ENCODE measurements around the gene SCAMP3.
A peak's percentile ranks its signal among the peaks of the same experiment; 100 is the strongest.
"Not testable (repeated sequence)": the region's sequence is repeated elsewhere in the genome, so short reads cannot be mapped to it uniquely, and the experiment has no call there.

The SCAMP3 gene

GRCh38 chr1:155254228-155254713, 7.9 kb downstream of the SCAMP3 start:
- no peak for DNase-seq

DNA sequence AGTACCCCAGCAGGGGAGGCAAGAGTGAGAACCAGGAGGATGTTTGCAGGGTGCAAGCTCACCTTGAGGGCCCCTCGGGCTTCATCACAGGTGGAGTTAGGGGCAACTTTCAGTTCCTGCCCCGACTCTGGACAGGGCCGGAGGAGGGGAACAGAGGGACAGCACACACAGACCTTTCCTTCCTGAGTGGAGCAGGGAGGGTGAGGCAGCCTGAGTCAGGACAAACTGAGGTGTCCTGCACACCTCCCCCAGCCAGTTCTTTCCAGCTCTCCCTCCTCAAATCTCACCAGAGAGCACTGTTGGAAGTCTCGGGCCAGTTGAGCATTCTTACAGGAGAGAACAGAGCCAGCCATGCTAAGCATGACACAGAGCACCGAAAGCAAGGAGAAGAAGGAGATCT, 8.4 kb downstream of the SCAMP3 start:
- no peak for DNase-seq

- DNase-seq: no peak
These were observed 9.0 kb downstream of the SCAMP3 start for GRCh38 chr1:155253208-155253607.

- no peak for DNase-seq
These were observed 10.6 kb downstream of the SCAMP3 start for GRCh38 chr1:155251566-155251965.

DNA sequence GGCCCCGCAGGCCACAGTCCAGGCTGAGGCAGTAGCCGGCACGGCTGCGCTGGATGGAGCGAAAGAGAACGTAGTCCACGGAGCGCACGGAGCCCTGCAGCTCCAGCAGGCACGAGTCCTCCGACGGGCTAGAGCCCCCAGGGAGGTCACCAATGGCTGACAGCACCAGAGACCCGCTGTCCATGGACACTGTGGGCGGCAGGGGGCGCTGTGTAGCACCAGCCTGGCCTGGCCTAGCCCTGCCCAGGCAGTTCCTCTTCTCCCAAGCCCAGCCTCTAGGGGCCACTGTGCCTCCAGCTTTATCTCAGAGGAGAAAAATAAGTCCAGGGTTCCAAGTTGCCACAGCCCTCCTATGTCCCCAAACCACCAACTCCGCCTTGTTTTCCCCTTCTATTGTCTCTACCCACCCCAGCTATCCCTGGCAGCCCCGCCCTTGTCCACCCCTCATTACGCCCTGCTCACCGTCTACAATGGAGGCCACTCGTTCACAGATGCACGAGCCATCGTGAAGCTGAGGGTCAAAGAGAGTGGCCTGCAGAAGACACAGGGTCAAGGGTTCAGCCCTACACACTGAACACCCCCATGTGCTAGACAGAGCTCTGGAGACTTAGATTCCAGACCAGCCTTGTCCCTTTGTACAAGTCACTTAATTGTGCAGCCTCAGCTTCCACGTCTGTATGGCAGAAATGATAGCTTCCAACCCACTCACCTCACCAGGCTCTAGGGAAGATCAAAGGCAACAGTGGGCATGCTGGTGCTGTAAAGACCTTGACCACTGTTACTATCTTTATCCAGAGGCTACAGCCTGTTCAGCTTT, 11.3 kb downstream of the SCAMP3 start:
- DNase-seq: peak; percentile 90

DNA sequence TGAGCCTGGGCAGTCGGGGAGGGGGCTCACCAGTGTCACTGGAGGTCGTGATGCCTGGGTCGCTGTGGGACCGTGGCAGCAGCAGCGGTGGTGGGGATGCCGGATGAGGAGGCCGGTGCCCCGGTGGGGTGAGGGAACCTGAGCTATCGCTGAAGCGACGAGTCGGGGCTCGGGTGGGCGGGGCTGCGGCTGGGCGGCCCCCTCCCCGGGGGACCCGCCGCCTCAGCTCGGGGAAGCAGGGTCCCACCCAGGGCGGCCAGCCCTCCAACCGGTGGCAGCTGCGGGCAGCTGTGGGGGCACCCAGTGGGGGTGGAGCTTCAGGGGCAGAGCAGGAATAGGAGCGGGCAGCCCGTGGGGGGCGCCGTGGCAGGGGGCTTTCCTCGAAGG, 11.9 kb downstream of the SCAMP3 start:
- no peak for DNase-seq

GRCh38 chr1:155247667-155248553, 14.2 kb downstream of the SCAMP3 start:
- DNase-seq: no peak

DNA sequence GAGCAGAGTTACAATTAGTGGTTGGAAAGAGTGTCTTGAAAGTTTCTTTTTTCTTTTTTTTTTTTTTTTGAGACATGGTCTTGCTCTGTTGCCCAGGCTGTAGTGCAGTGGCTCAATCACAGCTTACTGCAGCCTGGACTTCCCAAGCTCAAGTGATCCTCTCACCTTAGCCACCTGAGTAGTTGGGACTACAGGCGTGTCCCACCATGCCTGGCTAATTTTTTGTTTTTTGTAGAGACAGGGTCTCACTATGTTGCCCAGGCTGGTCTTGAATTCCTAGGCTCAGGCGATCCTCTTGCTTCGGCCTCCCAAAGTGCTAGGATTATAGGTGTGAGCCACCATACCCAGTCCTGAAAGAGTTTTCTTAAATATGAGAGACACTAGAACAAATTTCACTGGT, 15.4 kb downstream of the SCAMP3 start:
- not testable (repeated sequence) for DNase-seq

GRCh38 chr1:155245163-155245524, 17.0 kb downstream of the SCAMP3 start:
- DNase-seq: no peak

DNA sequence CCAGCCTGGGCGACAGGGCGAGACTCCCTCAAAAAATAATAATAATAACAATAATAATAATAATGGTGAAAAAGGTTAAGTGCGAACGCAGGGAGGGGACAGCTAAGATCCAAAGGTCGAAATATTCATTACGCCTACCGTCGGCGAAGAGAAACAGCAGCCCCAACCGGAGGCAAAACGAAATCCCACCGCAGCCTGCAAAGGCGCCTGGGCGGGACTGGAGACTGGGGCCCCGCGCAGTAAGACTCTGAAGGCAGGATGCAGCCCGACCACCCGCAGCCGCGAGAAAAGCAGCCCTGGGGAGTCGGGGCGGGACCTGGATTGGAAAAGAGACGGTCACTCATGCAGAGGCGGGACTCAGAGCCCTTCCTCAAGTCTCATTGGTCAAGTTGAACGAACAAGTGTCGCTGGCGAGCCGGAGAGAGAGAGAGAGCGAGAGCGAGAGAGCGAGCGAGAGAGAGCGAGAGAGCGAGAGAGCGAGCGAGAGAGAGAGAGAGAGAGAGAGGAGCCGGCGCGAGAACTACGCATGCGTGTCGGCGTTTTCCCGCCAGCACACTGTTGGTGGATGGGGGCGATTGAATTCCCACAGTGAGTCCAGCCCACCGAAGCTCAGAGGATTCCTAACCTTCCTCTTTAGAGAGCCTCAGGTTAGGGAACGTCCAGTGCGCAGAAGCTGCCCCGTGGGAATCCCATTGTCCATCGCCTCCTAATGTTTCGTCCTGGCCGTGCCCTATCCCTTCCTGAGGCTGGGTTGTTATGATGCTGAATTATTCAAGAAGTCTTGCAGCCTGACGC, 17.6 kb downstream of the SCAMP3 start:
- DNase-seq: peak; percentile 98

GRCh38 chr1:155242805-155243358, 19.3 kb downstream of the SCAMP3 start:
- DNase-seq: no peak

GRCh38 chr1:155241841-155242264, 20.3 kb downstream of the SCAMP3 start:
- no peak for DNase-seq

- peak; percentile 76 for DNase-seq
These were observed 21.0 kb downstream of the SCAMP3 start for GRCh38 chr1:155241069-155241679.

DNA sequence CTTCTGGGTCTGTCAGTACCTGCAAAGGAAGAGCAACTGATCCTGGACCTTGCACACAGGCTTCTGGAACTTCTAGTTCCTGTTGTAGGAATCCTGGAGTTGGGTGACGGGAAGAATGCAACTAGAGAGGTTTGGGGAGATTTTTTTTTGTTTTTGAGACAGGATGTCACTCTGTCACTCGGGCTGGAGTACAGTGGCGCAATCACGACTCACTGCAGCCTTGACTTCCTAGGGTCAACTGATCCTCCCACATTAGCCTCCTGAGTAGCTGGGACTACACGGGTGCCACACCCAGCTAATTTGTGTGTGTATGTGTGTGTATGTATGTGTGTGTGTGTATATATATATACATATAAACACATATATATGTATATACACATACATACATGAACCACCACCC, 25.7 kb downstream of the SCAMP3 start:
- no peak for DNase-seq

DNA sequence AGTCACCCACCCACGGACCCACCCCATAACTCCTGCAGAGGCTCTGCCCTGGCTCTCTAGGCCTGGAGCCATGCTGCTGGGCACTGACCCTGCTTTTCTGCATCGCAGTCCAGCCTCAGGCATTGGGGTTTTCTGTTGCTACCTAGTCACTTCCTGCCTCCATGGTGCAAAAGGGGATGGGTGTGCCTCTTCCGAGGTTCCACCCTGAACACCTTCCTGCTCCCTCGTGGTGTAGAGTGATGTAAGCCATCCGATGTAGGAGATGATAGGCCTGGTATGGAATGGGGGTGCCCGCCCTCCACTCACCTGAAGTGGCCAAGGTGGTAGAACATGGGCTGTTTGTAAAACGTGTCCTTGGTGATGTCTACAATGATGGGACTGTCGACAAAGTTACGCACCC, 26.8 kb downstream of the SCAMP3 start:
- DNase-seq: not testable (repeated sequence)

- DNase-seq: not testable (repeated sequence)
These were observed 28.7 kb downstream of the SCAMP3 start for GRCh38 chr1:155233502-155233901.

DNA sequence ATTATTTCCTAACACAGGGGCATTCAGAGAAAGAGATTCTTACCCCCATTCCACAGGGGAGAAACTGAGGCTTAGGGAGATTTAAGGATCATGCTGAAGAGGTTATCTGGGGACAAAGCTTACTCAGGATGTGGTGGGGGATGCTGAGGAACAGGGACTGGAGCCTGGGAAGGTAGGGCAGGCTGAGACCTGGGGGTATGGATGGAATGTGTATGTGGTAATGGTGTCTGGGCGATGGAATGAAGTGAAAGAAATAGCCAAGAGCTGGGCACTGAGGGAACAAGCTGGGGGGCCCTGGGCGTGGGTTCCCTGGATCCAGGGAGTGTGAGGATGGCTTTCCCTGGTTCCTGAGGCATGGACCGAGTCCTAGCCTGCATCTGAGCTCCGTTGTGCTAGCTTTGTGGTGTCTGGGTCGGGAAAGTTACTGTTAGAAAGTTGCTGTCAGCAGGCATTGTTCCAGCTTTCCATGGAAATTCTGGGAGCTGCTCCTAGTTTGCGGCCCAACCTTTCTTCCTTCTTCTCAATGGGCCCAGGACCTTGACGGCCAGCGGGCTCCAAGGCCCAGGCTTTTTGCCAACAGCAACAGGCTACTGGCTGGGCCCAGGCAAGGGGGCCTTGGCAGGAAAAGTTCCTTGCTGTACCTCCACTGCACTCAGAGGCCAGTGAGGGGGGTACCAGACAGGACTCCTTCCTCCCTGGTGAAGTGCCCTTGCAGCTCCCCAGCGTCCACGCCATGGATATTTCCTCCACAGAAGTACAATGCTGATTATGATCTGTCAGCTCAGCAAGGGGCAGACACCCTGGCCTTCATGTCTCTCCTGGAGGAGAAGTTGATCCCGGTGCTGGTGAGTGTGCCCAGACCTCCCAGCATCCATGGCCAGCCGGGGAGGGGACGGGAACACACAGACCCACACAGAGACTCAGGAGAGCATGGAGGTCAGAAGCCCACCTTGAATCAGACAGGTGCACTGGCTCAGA, 29.9 kb downstream of the SCAMP3 start:
- not testable (repeated sequence) for DNase-seq

- not testable (repeated sequence) for DNase-seq
These were observed 30.9 kb downstream of the SCAMP3 start for GRCh38 chr1:155231302-155231701.

- DNase-seq: no peak
These were observed 34.1 kb downstream of the SCAMP3 start for GRCh38 chr1:155228096-155228427.

DNA sequence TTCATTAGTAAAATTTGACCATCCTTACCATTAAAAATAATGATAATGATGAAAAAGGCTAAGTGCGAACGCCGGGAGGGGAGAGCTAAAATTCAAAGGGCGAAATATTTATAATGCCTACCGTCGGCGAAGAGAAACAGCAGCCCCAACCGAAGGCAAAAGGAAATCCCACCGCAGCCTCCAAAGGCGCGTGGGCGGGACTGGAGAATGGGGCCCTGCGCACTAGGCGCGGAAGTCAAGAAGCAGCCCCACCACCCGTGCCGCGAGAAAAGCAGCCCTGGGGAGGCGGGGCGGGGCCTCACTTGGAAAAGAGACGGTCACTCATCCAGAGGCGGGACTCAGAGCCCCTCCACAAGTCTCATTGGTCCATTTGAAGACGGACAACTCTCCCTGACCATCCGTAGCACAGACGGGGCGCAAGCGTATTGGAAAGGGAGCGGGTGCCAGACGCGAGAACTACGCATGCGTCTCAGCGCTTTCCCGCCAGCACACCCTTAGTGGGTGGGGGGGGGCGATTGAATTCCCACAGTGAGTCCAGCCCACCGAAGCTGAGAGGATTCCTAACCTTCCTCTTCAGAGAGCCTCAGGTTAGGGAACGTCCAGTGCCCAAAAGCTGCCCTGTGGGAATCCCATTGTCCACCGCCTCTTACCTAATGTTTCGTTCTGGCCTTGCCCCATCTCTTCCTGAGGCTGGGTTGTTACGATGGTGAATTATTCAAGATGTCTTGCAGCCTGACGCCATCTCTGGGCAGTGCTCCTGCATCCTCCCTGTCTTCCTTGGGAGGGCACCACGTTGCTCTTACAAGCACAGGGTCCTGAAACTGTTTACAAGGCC, 34.7 kb downstream of the SCAMP3 start:
- peak; percentile 98 for DNase-seq
